NCI-H524 (cell line): ENCODE results near the gene FAM76A.
"Not testable (repeated sequence)": the region's sequence is repeated elsewhere in the genome, so short reads cannot be mapped to it uniquely, and the experiment has no call there.

Source experiments
- DNase-seq, 2 experiments: peaks; one replicate each; lab custom pipeline; 2025; lab: John Stamatoyannopoulos, UW

Gene FAM76A

GRCh38 chr1:27778056-27778455, 52.3 kb downstream of the FAM76A start:
- no peak for DNase-seq

GRCh38 chr1:27779122-27779521, 53.4 kb downstream of the FAM76A start:
- DNase-seq: no peak

- DNase-seq: no peak
Observed at GRCh38 chr1:27782950-27783349, 57.2 kb downstream of the FAM76A start.

- DNase-seq: no peak
Observed at GRCh38 chr1:27784700-27785099, 58.9 kb downstream of the FAM76A start.

- DNase-seq: no peak
Observed at GRCh38 chr1:27785781-27786455, 60.2 kb downstream of the FAM76A start.

GRCh38 chr1:27787895-27788294, 62.1 kb downstream of the FAM76A start:
- DNase-seq: no peak

GRCh38 chr1:27789540-27790041, 63.8 kb downstream of the FAM76A start:
- no peak for DNase-seq

- not testable (repeated sequence) for DNase-seq
Observed at GRCh38 chr1:27790270-27790669, 64.5 kb downstream of the FAM76A start.

- DNase-seq: no peak
Observed at GRCh38 chr1:27795601-27796000, 69.8 kb downstream of the FAM76A start.

- DNase-seq: no peak
Observed at GRCh38 chr1:27804791-27805190, 79.0 kb downstream of the FAM76A start.

- no peak for DNase-seq
Observed at GRCh38 chr1:27806758-27807157, 81.0 kb downstream of the FAM76A start.

GRCh38 chr1:27807385-27807784, 81.6 kb downstream of the FAM76A start:
- no peak for DNase-seq

- not testable (repeated sequence) for DNase-seq
Observed at GRCh38 chr1:27808131-27808530, 82.4 kb downstream of the FAM76A start.

- no peak for DNase-seq
Observed at GRCh38 chr1:27809883-27810282, 84.1 kb downstream of the FAM76A start.

- DNase-seq: no peak
Observed at GRCh38 chr1:27811741-27812500, 86.2 kb downstream of the FAM76A start.
